CD4-positive, CD25-positive, alpha-beta regulatory T cell (primary cell): Measurements from ENCODE around the gene EPS8L3. TPM values are rescaled to one million over a fixed set of nuclear protein-coding genes. Genes with fewer than 3 reads are reported as not detected.
"Not testable (repeated sequence)": the region's sequence is repeated elsewhere in the genome, so short reads cannot be mapped to it uniquely, and the experiment has no call there.

Source experiments
- ATAC-seq, 2 donors: fragments of 150-1000 bp; cut with Tn5 transposase; one replicate each; pipeline ENCODE4 v1.10.0; 2021; ENCODE audit warnings: low read depth in 2 of 2, moderate number of reproducible peaks in 2 of 2, moderate library complexity in 1 of 2
- DNase-seq, 3 donors: peaks; one replicate each; pipeline versions ENCODE4 v3.0.0 to v3.0.0-alpha.2; 2012 to 2022; ENCODE audit warnings: mixed read lengths in 1 of 3
- H3K27ac ChIP-seq: one replicate; pipeline ENCODE4 v1.7.0; 2013; ENCODE audit warnings: mild to moderate bottlenecking, low read length; ENCODE audit not compliant: insufficient read depth, poor library complexity, severe bottlenecking
- H3K27me3 ChIP-seq: one replicate; pipeline ENCODE4 v1.7.0; 2013; ENCODE audit warnings: low read length; ENCODE audit not compliant: control insufficient read depth, insufficient read depth
- H3K36me3 ChIP-seq: one replicate; pipeline ENCODE4 v1.7.0; 2013; ENCODE audit warnings: mild to moderate bottlenecking, low read length, moderate library complexity; ENCODE audit not compliant: control insufficient read depth, insufficient read depth
- H3K4me1 ChIP-seq: 2 replicates; pipeline ENCODE4 v1.7.0; 2013; ENCODE audit warnings: mild to moderate bottlenecking, low read length; ENCODE audit not compliant: insufficient read depth, control insufficient read depth, poor library complexity, severe bottlenecking
- H3K4me3 ChIP-seq: one replicate; pipeline ENCODE4 v1.7.0; 2013; ENCODE audit warnings: low read depth, mild to moderate bottlenecking, low read length, moderate library complexity
- H3K9me3 ChIP-seq, 2 experiments: 1 replicate in 1 of 2; 2 replicates in 1 of 2; pipeline ENCODE4 v1.7.0; 2013; ENCODE audit warnings: low read length in 2 of 2, mild to moderate bottlenecking in 1 of 2, moderate library complexity in 1 of 2; ENCODE audit not compliant: control insufficient read depth in 2 of 2
- H3K27ac Mint-ChIP-seq, 3 donors: one replicate each; pipeline ENCODE4 v1.8.0; 2020 to 2022; ENCODE audit warnings: mild to moderate bottlenecking in 3 of 3, mixed read lengths in 3 of 3, moderate library complexity in 2 of 3
- H3K27me3 Mint-ChIP-seq: one replicate; pipeline ENCODE4 v1.8.0; 2022; ENCODE audit warnings: mild to moderate bottlenecking, mixed read lengths
- H3K36me3 Mint-ChIP-seq: one replicate; pipeline ENCODE4 v1.8.0; 2020; ENCODE audit warnings: mixed read lengths
- H3K4me1 Mint-ChIP-seq, 4 donors: one replicate each; pipeline ENCODE4 v1.8.0; 2020 to 2022; ENCODE audit warnings: mixed read lengths in 4 of 4, mild to moderate bottlenecking in 1 of 4
- H3K4me3 Mint-ChIP-seq, 4 donors: one replicate each; pipeline ENCODE4 v1.8.0; 2020 to 2022; ENCODE audit warnings: mild to moderate bottlenecking in 4 of 4, mixed read lengths in 4 of 4, moderate library complexity in 3 of 4
- H3K9me3 Mint-ChIP-seq, 7 donors: one replicate each; pipeline ENCODE4 v1.8.0; 2020 to 2022; ENCODE audit warnings: mixed read lengths in 7 of 7, mild to moderate bottlenecking in 3 of 7, moderate library complexity in 2 of 7
- polyA plus RNA-seq, 4 donors: library from polyadenylated mRNA; unstranded; fragments of 300-500 nt; fragmentation: Illumina TruSeq; gene quantifications; one replicate each; pipeline ENCODE4 v1.2.3, GENCODE V29; 2021
- total RNA-seq: library from RNA; stranded (reverse); gene quantifications from one replicate; pipeline ENCODE4 v1.2.3, GENCODE V29; 2022

EPS8L3 gene
- total and polyA plus RNA-seq, 5 donors from 2014 or later = not detected

DNA sequence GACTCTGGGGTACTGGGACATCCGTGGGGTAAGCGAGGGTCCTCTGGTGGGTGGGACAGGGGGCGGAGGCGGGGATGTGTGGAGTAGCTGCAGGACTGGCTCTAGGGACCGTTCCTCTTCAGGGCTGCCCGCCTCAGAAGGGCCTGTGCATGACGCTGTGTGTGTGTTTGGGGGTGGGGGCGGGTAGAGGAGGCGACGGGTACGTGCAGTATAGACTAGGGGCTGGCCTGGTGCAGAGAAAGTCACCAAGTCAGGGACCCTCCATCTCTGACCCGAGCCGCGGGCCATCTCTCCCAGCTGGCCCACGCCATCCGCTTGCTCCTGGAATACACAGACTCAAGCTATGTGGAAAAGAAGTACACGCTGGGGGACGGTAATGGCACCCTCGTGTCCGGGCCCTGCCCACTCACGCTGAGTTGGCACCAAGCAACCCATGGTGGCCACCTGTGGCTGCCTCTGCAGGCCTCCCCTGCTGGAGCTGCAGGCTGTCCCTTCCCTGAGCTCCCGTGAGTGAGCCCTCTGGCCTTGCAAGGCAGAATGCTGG, 51.3 kb downstream of the EPS8L3 start:
- Histone ChIP-seq H3K27me3 (no peaks in the 10 kb centered on the region), H3K27ac (no peak overlapping the region), H3K4me3 (no peak overlapping the region), H3K4me1 (no peaks in the 10 kb centered on the region), H3K9me3 (no peaks in the 10 kb centered on the region), H3K36me3 (no peaks in the 10 kb centered on the region)
- H3K36me3 Mint-ChIP-seq = peaks cover 7% of the 10 kb centered on the region
- peaks cover 2 to 17% (median 7%) of the 10 kb centered on the region in 7 donors for H3K9me3 Mint-ChIP-seq
- DNase-seq (no peak), ATAC-seq (no peak)
- no peak overlapping the region for H3K4me3 Mint-ChIP-seq
- no peaks in the 10 kb centered on the region for H3K4me1 Mint-ChIP-seq
- peak overlapping the region in 1 of 3 donors; percentile 52 for H3K27ac Mint-ChIP-seq
- peaks cover 15% of the 10 kb centered on the region for H3K27me3 Mint-ChIP-seq

DNA sequence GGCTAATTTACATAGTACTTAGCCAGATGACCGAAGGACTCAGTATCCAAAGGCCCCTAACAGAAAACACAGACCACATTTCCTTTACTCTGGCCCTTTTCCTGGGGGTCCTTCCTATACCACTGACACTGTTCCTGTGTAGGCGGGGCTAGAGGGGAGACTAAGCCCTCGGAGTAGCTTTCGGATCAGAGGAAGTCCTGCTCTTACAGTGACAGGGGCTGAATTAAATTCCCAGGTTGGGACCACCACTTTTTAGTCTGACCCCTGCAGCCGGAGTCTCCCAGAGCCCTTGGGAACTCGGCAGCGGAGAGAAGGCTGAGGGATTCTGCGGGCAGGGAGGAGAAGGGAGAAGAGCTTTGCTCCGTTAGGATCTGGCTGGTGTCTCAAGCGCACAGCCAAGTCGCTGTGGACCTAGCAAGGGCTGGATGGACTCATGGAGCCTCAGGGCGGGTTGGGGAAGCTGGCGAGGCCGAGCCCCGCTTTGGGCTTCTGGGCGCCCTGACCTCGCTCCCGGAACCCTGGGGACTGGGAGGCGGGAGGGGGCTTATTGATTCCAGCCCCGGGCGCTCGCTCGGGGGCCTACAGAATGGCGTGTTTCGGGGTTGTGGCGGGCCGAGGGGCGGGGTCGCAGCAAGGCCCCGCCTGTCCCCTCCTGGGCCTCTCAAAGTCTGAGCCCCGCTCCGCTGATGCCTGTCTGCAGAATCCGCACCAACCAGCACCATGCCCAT, 52.0 kb downstream of the EPS8L3 start, which contains the start of gene GSTM5:
GSTM5 (plus strand) TSS at position 659 of the 728 bp plus-strand sequence; CDS start at position 721, 62 bp downstream.
- not testable (repeated sequence) for H3K4me1 Mint-ChIP-seq, H3K4me3 ChIP-seq, H3K36me3 Mint-ChIP-seq, H3K27me3 ChIP-seq, H3K27ac ChIP-seq, ATAC-seq, H3K36me3 ChIP-seq, H3K4me1 ChIP-seq, H3K9me3 ChIP-seq, DNase-seq
- peak within 1 kb of the TSS in 1 of 3 donors; percentile 52 for H3K27ac Mint-ChIP-seq
- H3K4me3 Mint-ChIP-seq = peak within 1 kb of the TSS in 1 of 4 donors; percentile 48
- H3K27me3 Mint-ChIP-seq = peaks cover 15% of the 10 kb centered on the region
- H3K9me3 Mint-ChIP-seq = peaks cover 2 to 17% (median 7%) of the 10 kb centered on the region in 7 donors

DNA sequence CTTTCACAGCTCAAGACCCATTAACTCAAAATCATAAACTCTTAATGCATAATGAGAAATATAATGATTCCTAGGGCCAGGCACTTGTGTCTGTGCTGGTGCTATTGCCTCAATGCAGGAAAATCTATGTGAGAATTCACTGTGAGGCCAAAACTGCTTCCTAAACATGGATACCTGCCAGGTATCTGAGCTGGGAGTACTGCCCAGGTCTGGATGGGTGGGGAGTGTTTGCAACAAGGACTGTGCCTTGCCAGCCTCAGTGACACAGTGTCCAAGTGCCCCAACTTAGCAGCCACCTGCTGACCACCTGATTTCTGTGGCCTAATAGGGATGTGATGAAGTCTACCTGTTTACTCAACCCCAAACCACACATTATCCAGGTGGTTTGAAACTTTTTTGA, 53.9 kb downstream of the EPS8L3 start:
- H3K36me3 Mint-ChIP-seq, H3K4me3 ChIP-seq, ATAC-seq, H3K4me1 Mint-ChIP-seq, DNase-seq, H3K4me3 Mint-ChIP-seq, H3K27me3 ChIP-seq, H3K9me3 ChIP-seq, H3K36me3 ChIP-seq, H3K4me1 ChIP-seq, H3K27ac Mint-ChIP-seq, H3K27ac ChIP-seq: not testable (repeated sequence)
- Mint-ChIP-seq H3K27me3 (peaks cover 15% of the 10 kb centered on the region), H3K9me3 (peaks cover 2 to 17% (median 7%) of the 10 kb centered on the region in 7 donors)

DNA sequence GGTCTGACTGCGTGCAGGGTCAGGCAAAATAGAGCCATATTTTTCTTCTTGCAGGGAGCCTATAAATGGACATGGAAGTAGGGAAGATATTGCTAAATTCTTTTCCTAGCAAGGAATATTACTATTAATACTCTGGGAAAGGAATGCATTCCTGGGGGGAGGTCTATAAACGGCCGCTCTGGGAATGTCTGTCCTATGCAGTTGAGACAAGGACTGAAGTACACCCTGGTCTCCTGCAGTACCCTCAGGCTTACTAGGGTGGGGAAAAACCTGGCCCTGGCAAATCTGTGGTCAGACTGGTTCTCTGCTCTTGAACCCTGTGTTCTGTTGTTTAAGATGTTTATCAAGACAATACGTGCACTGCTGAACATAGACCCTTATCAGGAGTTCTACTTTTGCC, 54.8 kb downstream of the EPS8L3 start:
- not testable (repeated sequence) for H3K4me3 ChIP-seq, H3K27me3 ChIP-seq, H3K4me1 ChIP-seq, H3K27me3 Mint-ChIP-seq, ATAC-seq, H3K4me3 Mint-ChIP-seq, H3K9me3 ChIP-seq, DNase-seq, H3K27ac ChIP-seq, H3K36me3 ChIP-seq, H3K4me1 Mint-ChIP-seq
- Mint-ChIP-seq H3K9me3 (peaks cover 2 to 23% (median 7%) of the 10 kb centered on the region in 7 donors), H3K36me3 (peaks cover 12% of the 10 kb centered on the region), H3K27ac (peak overlapping the region in 1 of 3 donors; percentile 32)

DNA sequence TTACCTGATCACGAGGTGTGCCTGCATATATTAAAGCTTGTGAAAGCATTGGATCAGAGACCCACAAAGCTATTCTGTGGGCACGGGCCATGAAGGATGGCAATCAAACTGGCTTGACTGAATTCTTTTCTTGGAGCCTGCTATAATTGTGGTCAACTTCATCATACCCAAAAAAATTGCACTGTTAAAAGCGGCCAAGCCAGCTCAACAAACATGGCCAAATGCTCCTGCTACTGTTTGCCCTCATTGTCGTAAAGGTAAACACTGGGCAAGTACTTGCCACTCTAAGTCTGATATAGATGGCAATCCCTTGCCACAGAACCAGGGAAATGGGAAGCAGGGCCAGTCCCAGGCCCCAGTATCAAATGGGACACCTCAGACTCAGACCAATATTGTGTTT, 58.3 kb downstream of the EPS8L3 start:
- Histone ChIP-seq H3K4me1 (no peaks in the 10 kb centered on the region), H3K9me3 (no peaks in the 10 kb centered on the region), H3K27me3 (no peaks in the 10 kb centered on the region), H3K27ac (no peak overlapping the region), H3K4me3 (no peak overlapping the region), H3K36me3 (no peaks in the 10 kb centered on the region)
- H3K27ac Mint-ChIP-seq = no peak overlapping the region
- H3K36me3 Mint-ChIP-seq = peaks cover 13% of the 10 kb centered on the region
- no peak for DNase-seq
- ATAC-seq = no peak
- H3K4me1 Mint-ChIP-seq = no peaks in the 10 kb centered on the region
- H3K27me3 Mint-ChIP-seq = no peaks in the 10 kb centered on the region
- H3K4me3 Mint-ChIP-seq = no peak overlapping the region
- H3K9me3 Mint-ChIP-seq = peaks cover 2 to 31% (median 7%) of the 10 kb centered on the region in 7 donors

DNA sequence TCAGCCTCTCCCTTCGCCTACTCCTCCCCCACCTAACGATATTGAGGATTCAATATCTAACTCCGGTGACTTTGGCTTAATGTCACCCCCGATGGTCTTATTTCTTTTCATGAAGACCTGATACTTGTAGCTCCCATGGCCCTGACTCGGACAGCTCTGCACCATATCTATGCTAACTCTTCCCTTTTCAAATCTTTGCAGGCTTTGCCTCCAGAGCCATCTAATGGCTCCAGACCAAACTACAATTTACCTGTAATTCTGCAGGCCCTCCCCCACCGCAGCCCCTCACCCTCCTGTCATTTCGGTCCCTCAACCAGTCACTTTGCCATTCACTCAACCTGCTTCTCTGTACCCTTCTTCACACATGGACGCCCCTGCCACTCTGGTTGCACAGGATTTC, 59.5 kb downstream of the EPS8L3 start:
- Histone ChIP-seq H3K9me3 (no peaks in the 10 kb centered on the region), H3K4me3 (no peak overlapping the region), H3K4me1 (no peaks in the 10 kb centered on the region), H3K36me3 (no peaks in the 10 kb centered on the region), H3K27me3 (no peaks in the 10 kb centered on the region), H3K27ac (no peak overlapping the region)
- H3K36me3 Mint-ChIP-seq = peaks cover 8% of the 10 kb centered on the region
- H3K4me3 Mint-ChIP-seq = no peak overlapping the region
- H3K27me3 Mint-ChIP-seq = no peaks in the 10 kb centered on the region
- H3K9me3 Mint-ChIP-seq = peaks cover under 1 to 27% (median 4%) of the 10 kb centered on the region in 7 donors
- H3K4me1 Mint-ChIP-seq = no peaks in the 10 kb centered on the region
- ATAC-seq (no peak), DNase-seq (no peak)
- no peak overlapping the region for H3K27ac Mint-ChIP-seq

DNA sequence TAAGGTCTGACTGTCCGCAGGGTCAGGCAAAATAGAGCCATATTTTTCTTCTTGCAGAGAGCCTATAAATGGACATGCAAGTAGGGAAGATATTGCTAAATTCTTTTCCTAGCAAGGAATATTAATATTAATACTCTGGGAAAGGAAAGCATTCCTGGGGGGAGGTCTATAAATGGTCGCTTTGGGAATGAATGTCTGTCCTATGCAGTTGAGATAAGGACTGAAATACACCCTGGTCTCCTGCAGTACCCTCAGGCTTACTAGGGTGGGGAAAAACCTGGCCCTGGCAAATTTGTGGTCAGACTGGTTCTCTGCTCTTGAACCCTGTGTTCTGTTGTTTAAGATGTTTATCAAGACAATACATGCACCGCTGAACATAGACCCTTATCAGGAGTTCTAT, 60.8 kb downstream of the EPS8L3 start:
- not testable (repeated sequence) for H3K4me1 ChIP-seq, H3K27ac ChIP-seq, H3K36me3 ChIP-seq, H3K4me3 Mint-ChIP-seq, H3K36me3 Mint-ChIP-seq, H3K4me1 Mint-ChIP-seq, DNase-seq, H3K4me3 ChIP-seq, H3K9me3 ChIP-seq, ATAC-seq, H3K27me3 ChIP-seq, H3K27me3 Mint-ChIP-seq, H3K27ac Mint-ChIP-seq
- peaks cover 0 to 14% (median 2%) of the 10 kb centered on the region in 7 donors for H3K9me3 Mint-ChIP-seq
